NCI-H82 treated with DMSO at 0.1 percent for 48 hours (cell line): ENCODE data around the gene MRPL16.
A peak's percentile ranks its signal among the peaks of the same experiment; 100 is the strongest.

ENCODE experiments used
- DNase-seq: peaks from one replicate; lab custom pipeline; 2025; ENCODE audit not compliant: unreplicated experiment; lab: John Stamatoyannopoulos, UW

The MRPL16 gene

GRCh38 chr11:59776210-59777066 is 34.1 kb downstream of the MRPL16 start:
- no peak for DNase-seq

- DNase-seq, result no peak
Observed at GRCh38 chr11:59773083-59773440, 37.5 kb downstream of the MRPL16 start.

GRCh38 chr11:59771605-59772004 is 39.0 kb downstream of the MRPL16 start:
- no peak for DNase-seq

- no peak for DNase-seq
Observed at GRCh38 chr11:59770869-59771268, 39.7 kb downstream of the MRPL16 start.

GRCh38 chr11:59770319-59770718 is 40.3 kb downstream of the MRPL16 start:
- DNase-seq, result no peak

GRCh38 chr11:59769828-59770227 is 40.8 kb downstream of the MRPL16 start:
- DNase-seq, result no peak

- DNase-seq, result no peak
Observed at GRCh38 chr11:59769111-59769510, 41.5 kb downstream of the MRPL16 start.

GRCh38 chr11:59767225-59767611 is 43.4 kb downstream of the MRPL16 start:
- no peak for DNase-seq

- DNase-seq, result peak; percentile 84
Observed at GRCh38 chr11:59766542-59767224, 43.9 kb downstream of the MRPL16 start.

GRCh38 chr11:59765068-59765735 is 45.4 kb downstream of the MRPL16 start:
- DNase-seq, result peak; percentile 2

GRCh38 chr11:59761993-59762392 is 48.6 kb downstream of the MRPL16 start:
- DNase-seq, result peak; percentile 73

- no peak for DNase-seq
Observed at GRCh38 chr11:59760771-59761170, 49.8 kb downstream of the MRPL16 start.

- peak; percentile 79 for DNase-seq
Observed at GRCh38 chr11:59759900-59760299, 50.7 kb downstream of the MRPL16 start.

- DNase-seq, result no peak
Observed at GRCh38 chr11:59758401-59759037, 52.1 kb downstream of the MRPL16 start.

GRCh38 chr11:59756845-59757244 is 53.7 kb downstream of the MRPL16 start:
- DNase-seq, result no peak

GRCh38 chr11:59756558-59756840 is 54.1 kb downstream of the MRPL16 start:
- peak; percentile 15 for DNase-seq
